ENCODE results near the gene FANCF.
A peak's percentile ranks its signal among the peaks of the same experiment; 100 is the strongest.

Gene FANCF

GRCh38 chr11:22670830-22671229 lies 45.2 kb upstream of the FANCF start:
- peak; percentile 22 for DNase-seq
- H3K4me3 ChIP-seq (ENCODE audit: insufficient read depth in 1 of 2, low read depth in 1 of 2, low read length in 2 of 2): no peak overlapping the region
- no peak overlapping the region for H3K4me2 ChIP-seq (ENCODE audit: low read length, poor library complexity, severe bottlenecking)
- no peak overlapping the region for H2BK15ac ChIP-seq (ENCODE audit: low read depth, poor library complexity, severe bottlenecking)
- no peak overlapping the region for H3K14ac ChIP-seq (ENCODE audit: low read length in 2 of 2)
- H4K91ac ChIP-seq (ENCODE audit: low read length): no peak overlapping the region
- WGBS: no CpG with 5 or more reads among the region's 1 CpG
- no peaks in the 10 kb centered on the region for H3K9me3 ChIP-seq (ENCODE audit: control insufficient read depth, low read length)
- H3K4me1 ChIP-seq (ENCODE audit: control insufficient read depth, insufficient read depth, low read depth, low read length): peaks cover 1% of the 10 kb centered on the region
- H2BK12ac ChIP-seq (ENCODE audit: low read length in 2 of 2): no peak overlapping the region
- no peak overlapping the region for H3K18ac ChIP-seq (ENCODE audit: low read depth in 1 of 2, low read length in 2 of 2)
- no peak overlapping the region for H3K27ac ChIP-seq (ENCODE audit: low read length, poor library complexity, severe bottlenecking)
- no peak overlapping the region for H2BK120ac ChIP-seq (ENCODE audit: low read depth, low read length)
- no peak overlapping the region for H2BK5ac ChIP-seq (ENCODE audit: low read depth, low read length, poor library complexity, severe bottlenecking)
- H2AK5ac ChIP-seq (ENCODE audit: low read length, severe bottlenecking): no peak overlapping the region
- H3K4ac ChIP-seq (ENCODE audit: low read depth in 1 of 2, low read length in 2 of 2): no peak overlapping the region
- H3K27me3 ChIP-seq (ENCODE audit: control insufficient read depth in 1 of 2, insufficient read depth in 1 of 2, low read length in 2 of 2): peaks cover 12 to 45% of the 10 kb centered on the region in 2 experiments
- H3K9ac ChIP-seq (ENCODE audit: low read length): no peak overlapping the region
- H3K36me3 ChIP-seq (ENCODE audit: control insufficient read depth in 1 of 2, insufficient read depth in 2 of 2, low read depth in 1 of 2, low read length in 2 of 2): no peaks in the 10 kb centered on the region
- H3K79me1 ChIP-seq (replicated peaks; ENCODE audit: low read length, poor library complexity, severe bottlenecking): no peaks in the 10 kb centered on the region
- H4K8ac ChIP-seq (ENCODE audit: low read length): no peak overlapping the region
- no peak overlapping the region for H2AFZ ChIP-seq (ENCODE audit: low read depth, low read length)
- H3K23ac ChIP-seq (ENCODE audit: low read length in 2 of 2): no peak overlapping the region

GRCh38 chr11:22669368-22669767 lies 43.7 kb upstream of the FANCF start:
- no peak overlapping the region for H2BK15ac ChIP-seq (ENCODE audit: low read depth, poor library complexity, severe bottlenecking)
- no peak overlapping the region for H3K23ac ChIP-seq (ENCODE audit: low read length in 2 of 2)
- H3K36me3 ChIP-seq (ENCODE audit: control insufficient read depth in 1 of 2, insufficient read depth in 2 of 2, low read depth in 1 of 2, low read length in 2 of 2): no peaks in the 10 kb centered on the region
- no peak overlapping the region for H2AFZ ChIP-seq (ENCODE audit: low read depth, low read length)
- H3K9ac ChIP-seq (ENCODE audit: low read length): no peak overlapping the region
- no peak overlapping the region for H3K27ac ChIP-seq (ENCODE audit: low read length, poor library complexity, severe bottlenecking)
- no peak overlapping the region for H2BK120ac ChIP-seq (ENCODE audit: low read depth, low read length)
- H2BK12ac ChIP-seq (ENCODE audit: low read length in 2 of 2): no peak overlapping the region
- no peak overlapping the region for H4K91ac ChIP-seq (ENCODE audit: low read length)
- no CpG with 5 or more reads among the region's 2 CpGs for WGBS
- DNase-seq: no peak
- H4K8ac ChIP-seq (ENCODE audit: low read length): no peak overlapping the region
- H3K4ac ChIP-seq (ENCODE audit: low read depth in 1 of 2, low read length in 2 of 2): no peak overlapping the region
- H3K14ac ChIP-seq (ENCODE audit: low read length in 2 of 2): no peak overlapping the region
- H2AK5ac ChIP-seq (ENCODE audit: low read length, severe bottlenecking): no peak overlapping the region
- no peaks in the 10 kb centered on the region for H3K79me1 ChIP-seq (replicated peaks; ENCODE audit: low read length, poor library complexity, severe bottlenecking)
- H3K4me2 ChIP-seq (ENCODE audit: low read length, poor library complexity, severe bottlenecking): no peak overlapping the region
- H3K27me3 ChIP-seq (ENCODE audit: control insufficient read depth in 1 of 2, insufficient read depth in 1 of 2, low read length in 2 of 2): peaks cover 13 to 53% of the 10 kb centered on the region in 2 experiments
- H3K4me3 ChIP-seq (ENCODE audit: insufficient read depth in 1 of 2, low read depth in 1 of 2, low read length in 2 of 2): no peak overlapping the region
- no peak overlapping the region for H3K18ac ChIP-seq (ENCODE audit: low read depth in 1 of 2, low read length in 2 of 2)
- H3K4me1 ChIP-seq (ENCODE audit: control insufficient read depth, insufficient read depth, low read depth, low read length): no peaks in the 10 kb centered on the region
- H2BK5ac ChIP-seq (ENCODE audit: low read depth, low read length, poor library complexity, severe bottlenecking): no peak overlapping the region
- H3K9me3 ChIP-seq (ENCODE audit: control insufficient read depth, low read length): no peaks in the 10 kb centered on the region

- Histone ChIP-seq H4K8ac (ENCODE audit: low read length) (no peak overlapping the region), H2BK15ac (ENCODE audit: low read depth, poor library complexity, severe bottlenecking) (no peak overlapping the region), H3K18ac (ENCODE audit: low read depth in 1 of 2, low read length in 2 of 2) (no peak overlapping the region), H3K23ac (ENCODE audit: low read length in 2 of 2) (no peak overlapping the region), H3K27ac (ENCODE audit: low read length, poor library complexity, severe bottlenecking) (no peak overlapping the region), H3K36me3 (ENCODE audit: control insufficient read depth in 1 of 2, insufficient read depth in 2 of 2, low read depth in 1 of 2, low read length in 2 of 2) (no peaks in the 10 kb centered on the region), H2BK5ac (ENCODE audit: low read depth, low read length, poor library complexity, severe bottlenecking) (no peak overlapping the region), H3K9ac (ENCODE audit: low read length) (no peak overlapping the region), H3K4me1 (ENCODE audit: control insufficient read depth, insufficient read depth, low read depth, low read length) (no peaks in the 10 kb centered on the region), H2AK5ac (ENCODE audit: low read length, severe bottlenecking) (no peak overlapping the region), H3K4me3 (ENCODE audit: insufficient read depth in 1 of 2, low read depth in 1 of 2, low read length in 2 of 2) (no peak overlapping the region), H3K4me2 (ENCODE audit: low read length, poor library complexity, severe bottlenecking) (no peak overlapping the region), H2AFZ (ENCODE audit: low read depth, low read length) (no peak overlapping the region), H3K4ac (ENCODE audit: low read depth in 1 of 2, low read length in 2 of 2) (no peak overlapping the region), H2BK120ac (ENCODE audit: low read depth, low read length) (no peak overlapping the region), H3K27me3 (ENCODE audit: control insufficient read depth in 1 of 2, insufficient read depth in 1 of 2, low read length in 2 of 2) (peaks cover 13 to 53% of the 10 kb centered on the region in 2 experiments), H4K91ac (ENCODE audit: low read length) (no peak overlapping the region), H3K14ac (ENCODE audit: low read length in 2 of 2) (no peak overlapping the region), H2BK12ac (ENCODE audit: low read length in 2 of 2) (no peak overlapping the region), H3K9me3 (ENCODE audit: control insufficient read depth, low read length) (no peaks in the 10 kb centered on the region), H3K79me1 (replicated peaks; ENCODE audit: low read length, poor library complexity, severe bottlenecking) (no peaks in the 10 kb centered on the region)
- DNase-seq: no peak
- WGBS: 83% methylated on average over 3 of the region's 3 CpGs
Measured at GRCh38 chr11:22668005-22668796, 42.6 kb upstream of the FANCF start.

DNA sequence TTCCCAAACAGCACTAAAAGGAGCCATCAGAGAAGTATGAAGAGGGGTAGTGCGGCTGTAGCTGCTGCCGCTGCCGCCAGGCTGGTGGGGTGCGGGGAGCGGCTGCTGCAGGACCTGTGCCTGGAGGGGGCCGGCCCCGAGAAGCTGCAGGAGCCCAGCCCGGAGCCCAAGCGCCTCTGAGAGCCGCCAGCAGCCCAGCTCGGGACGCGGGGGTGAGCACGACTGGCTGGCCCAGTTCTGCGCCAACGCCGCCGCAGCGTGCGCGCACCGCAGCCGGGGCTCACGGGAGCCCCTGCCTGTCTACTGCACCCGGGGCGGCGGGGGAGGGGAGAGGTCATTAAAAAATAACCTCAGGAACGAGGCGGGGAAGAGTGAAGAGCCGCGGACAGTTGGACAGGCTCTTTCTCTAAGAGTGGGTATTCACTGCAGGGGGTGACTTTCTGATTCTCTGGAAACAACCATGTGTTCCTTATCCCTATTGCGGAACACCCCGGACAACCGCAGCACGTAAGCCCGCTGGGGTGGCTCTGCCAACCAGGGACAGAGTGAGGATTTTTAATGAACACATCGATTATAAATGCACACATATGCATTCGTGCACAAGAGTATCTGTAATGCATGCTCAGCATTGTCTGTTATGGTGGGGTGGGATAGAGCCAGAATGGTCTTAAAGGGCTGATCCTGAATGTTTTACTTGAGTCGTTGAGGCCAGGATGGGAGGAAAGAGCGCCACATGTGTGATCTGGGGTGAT lies 41.2 kb upstream of the FANCF start:
- Histone ChIP-seq H2AFZ (ENCODE audit: low read depth, low read length) (peak overlapping the region; percentile 42), H3K9ac (ENCODE audit: low read length) (peak overlapping the region; percentile 50), H3K36me3 (ENCODE audit: control insufficient read depth in 1 of 2, insufficient read depth in 2 of 2, low read depth in 1 of 2, low read length in 2 of 2) (no peaks in the 10 kb centered on the region), H4K8ac (ENCODE audit: low read length) (no peak overlapping the region), H3K27me3 (ENCODE audit: control insufficient read depth in 1 of 2, insufficient read depth in 1 of 2, low read length in 2 of 2) (peaks cover 13 to 48% of the 10 kb centered on the region in 2 experiments), H3K79me1 (replicated peaks; ENCODE audit: low read length, poor library complexity, severe bottlenecking) (no peaks in the 10 kb centered on the region), H3K4me3 (ENCODE audit: insufficient read depth in 1 of 2, low read depth in 1 of 2, low read length in 2 of 2) (peak overlapping the region; percentile 52 to 78), H2BK5ac (ENCODE audit: low read depth, low read length, poor library complexity, severe bottlenecking) (no peak overlapping the region), H2AK5ac (ENCODE audit: low read length, severe bottlenecking) (no peak overlapping the region), H3K27ac (ENCODE audit: low read length, poor library complexity, severe bottlenecking) (no peak overlapping the region), H3K14ac (ENCODE audit: low read length in 2 of 2) (no peak overlapping the region), H3K18ac (ENCODE audit: low read depth in 1 of 2, low read length in 2 of 2) (no peak overlapping the region), H2BK12ac (ENCODE audit: low read length in 2 of 2) (no peak overlapping the region), H4K91ac (ENCODE audit: low read length) (no peak overlapping the region), H3K4ac (ENCODE audit: low read depth in 1 of 2, low read length in 2 of 2) (no peak overlapping the region), H3K4me2 (ENCODE audit: low read length, poor library complexity, severe bottlenecking) (peak overlapping the region; percentile 92), H3K23ac (ENCODE audit: low read length in 2 of 2) (no peak overlapping the region), H3K4me1 (ENCODE audit: control insufficient read depth, insufficient read depth, low read depth, low read length) (no peaks in the 10 kb centered on the region), H2BK15ac (ENCODE audit: low read depth, poor library complexity, severe bottlenecking) (no peak overlapping the region), H2BK120ac (ENCODE audit: low read depth, low read length) (no peak overlapping the region), H3K9me3 (ENCODE audit: control insufficient read depth, low read length) (no peaks in the 10 kb centered on the region)
- peak; percentile 26 for DNase-seq
- WGBS: 5% methylated on average over 39 of the region's 40 CpGs

Measured in mesenchymal stem cell (in vitro differentiated cells and primary cell).